Stimulated activated CD8-positive, alpha-beta memory T cell treated with anti-CD3 and anti-CD28 coated beads, Interleukin-15, amount 100 ng/mL, for 24 hours (primary cell): Measurements from ENCODE around the gene GKN1.
"Not testable (repeated sequence)": the region's sequence is repeated elsewhere in the genome, so short reads cannot be mapped to it uniquely, and the experiment has no call there.

Experiments used
- DNase-seq: peaks from one replicate; pipeline ENCODE4 v3.0.0-alpha.2; 2020; ENCODE audit warnings: low read depth

Gene GKN1

GRCh38 chr2:68974251-68974650 lies at the start of gene GKN1:
GKN1 (plus strand) TSS chr2:68974636; CDS start chr2:68974678, 42 bp downstream.
- no peak for DNase-seq

GRCh38 chr2:68925295-68925896 lies 49.0 kb upstream of the GKN1 start:
- DNase-seq: no peak

- no peak for DNase-seq
Measured at GRCh38 chr2:68926796-68927195, 47.6 kb upstream of the GKN1 start.

DNA sequence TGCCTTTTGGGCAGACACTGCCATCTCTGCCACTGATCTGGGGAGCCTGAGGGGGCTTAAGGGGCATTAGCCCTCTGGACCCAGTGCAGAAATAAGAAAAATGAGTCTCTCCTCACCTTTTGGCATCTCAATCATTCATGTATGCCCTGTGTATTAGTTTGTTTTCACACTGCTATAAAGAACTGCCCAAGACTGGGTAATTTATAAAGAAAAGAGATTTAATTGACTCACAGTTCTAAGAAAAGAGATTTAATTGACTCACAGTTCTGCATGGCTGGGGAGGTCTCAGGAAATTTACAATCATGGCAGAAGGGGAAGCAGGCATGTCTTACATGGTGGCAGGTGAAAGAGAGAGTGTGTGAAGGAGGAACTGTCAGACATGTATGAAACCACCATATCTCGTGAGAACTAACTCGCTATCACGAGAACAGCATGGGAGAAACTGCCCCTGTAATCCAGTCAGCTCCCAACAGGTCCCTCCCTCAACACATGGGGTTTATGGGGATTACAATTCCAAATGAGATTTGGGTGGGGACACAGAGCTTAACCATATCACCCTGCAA lies 43.2 kb upstream of the GKN1 start:
- DNase-seq: no peak

DNA sequence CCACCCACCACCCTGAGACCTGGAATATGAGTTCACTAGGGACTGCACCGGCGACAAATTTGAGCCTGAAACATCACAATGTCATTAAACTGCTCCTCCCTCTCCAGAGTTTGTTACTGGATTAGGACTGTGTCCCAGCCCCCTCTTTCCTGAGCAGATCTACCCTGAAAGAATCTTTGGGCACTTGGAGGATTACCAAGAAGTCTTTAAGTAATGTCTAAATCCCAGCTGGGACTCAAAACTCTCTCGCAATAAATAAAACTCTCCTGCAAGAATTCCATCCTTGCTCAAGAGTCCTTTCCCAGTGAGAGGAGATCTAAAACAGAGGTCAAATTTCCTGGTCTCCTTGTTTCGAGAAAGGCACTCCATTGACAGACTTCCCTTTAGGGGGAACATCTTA lies 42.6 kb upstream of the GKN1 start:
- no peak for DNase-seq

DNA sequence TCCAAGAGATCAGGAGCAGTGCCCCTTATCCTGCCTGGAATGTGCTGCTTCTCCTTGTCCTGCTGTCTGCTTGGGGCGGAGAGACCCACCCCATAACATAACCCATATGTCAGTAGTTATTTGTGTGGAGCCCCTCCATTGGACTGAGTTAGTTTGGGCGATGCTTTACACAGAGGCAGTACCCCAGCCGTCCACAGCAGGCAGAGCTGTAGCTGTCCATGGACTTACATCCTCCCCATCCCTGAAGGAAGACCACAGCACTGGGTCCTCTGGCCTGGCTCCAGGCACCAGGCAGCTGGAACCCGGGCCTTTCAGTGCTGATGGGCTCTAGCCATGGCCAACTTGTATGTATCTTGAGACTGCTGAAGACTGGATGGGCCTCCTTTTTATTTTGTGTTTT lies 42.0 kb upstream of the GKN1 start:
- DNase-seq: no peak

- DNase-seq: no peak
Measured at GRCh38 chr2:68934021-68934420, 40.4 kb upstream of the GKN1 start.

DNA sequence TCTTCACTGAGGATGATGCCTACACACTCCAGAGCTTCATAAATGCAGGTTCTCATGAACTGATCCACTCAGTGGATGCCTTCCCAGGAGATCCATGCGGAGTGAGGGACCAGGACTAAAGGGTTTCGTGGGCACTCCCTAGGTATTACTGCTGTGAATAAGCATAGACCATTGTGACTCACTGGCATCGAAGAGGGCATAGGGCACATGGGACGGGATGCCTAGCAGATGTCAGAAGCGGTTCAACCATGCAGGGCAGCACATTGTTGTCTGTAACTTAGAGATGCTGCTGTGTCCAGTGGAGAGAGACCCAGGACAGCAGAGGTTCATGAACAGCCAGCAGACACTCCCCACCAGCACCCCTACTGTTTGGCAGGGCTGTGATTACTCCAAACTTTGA lies 39.0 kb upstream of the GKN1 start:
- no peak for DNase-seq

GRCh38 chr2:68936427-68936826 lies 38.0 kb upstream of the GKN1 start:
- DNase-seq: no peak

DNA sequence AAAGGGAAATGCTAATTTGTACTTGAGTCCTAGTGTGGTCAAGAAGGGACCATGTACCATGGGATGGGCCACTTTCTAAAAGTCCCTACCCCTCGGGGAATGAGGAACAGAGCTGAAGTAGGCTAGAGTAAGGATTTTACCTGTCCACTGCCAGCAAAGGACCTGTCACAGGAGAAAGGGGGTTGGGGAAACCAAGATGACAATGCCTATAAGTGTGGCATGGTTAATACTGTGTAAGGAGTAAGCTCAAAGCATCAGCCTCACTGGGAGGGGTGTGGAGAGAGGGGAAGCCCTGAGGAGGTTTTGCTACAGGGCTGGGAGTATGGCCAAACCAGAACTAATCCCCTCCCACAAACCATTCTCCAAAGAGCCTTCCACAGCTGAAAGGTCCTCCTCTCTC lies 37.5 kb upstream of the GKN1 start:
- no peak for DNase-seq

- no peak for DNase-seq
Measured at GRCh38 chr2:68937346-68938055, 36.9 kb upstream of the GKN1 start.

GRCh38 chr2:68938938-68939337 lies 35.5 kb upstream of the GKN1 start:
- DNase-seq: no peak

DNA sequence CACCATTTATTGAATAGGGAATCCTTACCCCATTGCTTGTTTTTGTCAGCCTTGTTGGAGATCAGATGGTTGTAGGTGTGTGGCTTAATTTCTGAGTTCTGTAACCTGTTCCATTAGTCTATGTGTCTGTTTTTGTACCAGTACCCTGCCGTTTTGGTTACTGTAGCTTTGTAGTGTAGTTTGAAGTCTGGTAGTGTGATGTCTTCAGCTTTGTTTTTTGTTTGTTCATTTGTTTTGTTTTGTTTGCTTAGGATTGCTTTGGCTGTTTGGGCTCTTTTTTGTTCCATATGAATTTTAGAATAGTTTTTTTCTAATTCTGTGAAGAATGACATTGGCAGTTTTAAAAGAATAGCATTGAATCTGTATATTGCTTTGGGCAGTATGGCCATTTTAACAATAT lies 34.5 kb upstream of the GKN1 start:
- no peak for DNase-seq

GRCh38 chr2:68940369-68940768 lies 34.1 kb upstream of the GKN1 start:
- DNase-seq: no peak

DNA sequence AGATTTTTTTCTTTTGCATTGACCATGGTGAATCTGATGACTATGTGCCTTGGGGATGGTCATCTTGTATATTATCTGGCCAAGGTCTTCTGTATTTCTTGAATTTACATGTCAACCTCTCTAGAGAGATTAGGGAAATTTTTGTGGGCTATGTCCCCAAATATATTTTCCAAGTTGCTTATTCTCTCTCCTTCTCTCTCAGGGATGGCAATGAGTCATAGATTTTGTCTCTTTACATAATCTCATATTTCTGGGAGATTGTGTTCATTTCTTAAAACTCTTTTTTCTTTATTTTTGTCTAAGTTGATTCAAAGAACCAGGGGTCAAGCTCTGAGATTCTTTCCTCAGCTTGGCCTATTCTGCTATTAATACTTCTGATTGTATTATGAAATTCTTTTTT lies 31.6 kb upstream of the GKN1 start:
- no peak for DNase-seq

DNA sequence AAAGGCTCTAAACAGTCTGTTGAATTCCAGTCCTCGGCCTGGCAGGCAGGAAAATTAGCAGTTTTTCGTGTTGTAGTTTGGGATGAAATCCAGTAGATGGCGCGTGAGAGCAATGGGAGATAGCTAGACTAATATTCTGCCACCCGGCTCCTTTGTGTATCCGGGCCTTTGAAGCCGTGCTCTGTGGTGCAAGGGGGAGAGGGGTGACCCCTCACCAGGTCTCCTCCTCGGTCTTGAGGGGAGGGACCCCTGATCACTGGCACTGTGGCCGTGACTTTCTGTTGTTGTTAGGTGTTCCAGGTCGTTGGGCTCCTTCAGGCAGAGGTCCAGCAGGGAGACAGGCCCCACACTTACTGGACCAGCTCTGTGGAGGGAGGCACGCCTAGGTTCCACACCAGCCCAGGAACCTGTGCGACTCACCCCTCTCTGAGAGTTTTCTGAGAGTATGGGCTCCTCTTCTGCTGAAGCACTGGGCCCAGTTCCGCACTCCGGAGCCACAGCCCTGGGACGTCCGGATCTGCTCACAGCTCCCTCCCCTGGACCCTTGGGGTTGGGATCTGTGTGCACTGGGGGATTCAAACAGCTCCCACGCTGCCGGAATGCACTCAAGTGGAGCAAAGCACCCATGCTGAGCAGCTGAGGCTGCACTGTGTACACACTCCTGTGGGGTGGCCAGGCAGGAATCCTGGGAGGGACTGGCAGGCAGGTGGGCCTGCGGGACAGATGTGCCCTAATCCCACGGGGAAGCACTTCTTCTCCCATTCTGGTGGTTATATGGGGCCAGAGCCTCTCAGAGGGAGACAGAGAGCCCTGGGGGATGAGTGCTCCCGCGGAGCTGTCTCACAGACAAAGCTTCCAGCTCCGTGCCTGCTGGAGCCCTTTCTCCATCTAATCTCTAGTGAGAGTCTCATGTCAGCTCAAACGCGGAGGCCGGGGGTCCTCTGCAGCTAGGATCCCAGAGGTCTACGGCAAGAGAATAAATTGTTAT lies 30.6 kb upstream of the GKN1 start:
- DNase-seq: no peak

GRCh38 chr2:68946117-68946516 lies 28.3 kb upstream of the GKN1 start:
- no peak for DNase-seq

GRCh38 chr2:68948710-68949109 lies 25.7 kb upstream of the GKN1 start:
- no peak for DNase-seq

DNA sequence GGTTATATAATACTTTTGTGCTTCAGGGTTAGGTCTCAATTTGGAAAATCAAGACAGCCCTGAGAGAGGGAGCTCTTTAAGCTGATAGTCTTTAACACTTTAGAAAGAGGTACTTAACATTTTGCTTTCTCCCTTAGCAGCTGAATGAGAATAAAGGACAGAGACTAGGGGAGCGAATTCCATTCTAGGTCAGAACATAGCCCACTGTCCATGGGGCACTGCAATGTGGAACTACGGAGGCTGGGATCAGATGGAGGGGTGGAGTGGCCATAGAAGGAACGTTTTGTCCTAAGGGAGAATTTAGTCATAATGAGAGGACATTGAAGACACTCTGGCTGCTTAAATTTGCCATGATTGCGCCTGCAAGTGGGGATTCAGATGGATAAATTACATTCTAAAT lies 22.5 kb upstream of the GKN1 start:
- no peak for DNase-seq

DNA sequence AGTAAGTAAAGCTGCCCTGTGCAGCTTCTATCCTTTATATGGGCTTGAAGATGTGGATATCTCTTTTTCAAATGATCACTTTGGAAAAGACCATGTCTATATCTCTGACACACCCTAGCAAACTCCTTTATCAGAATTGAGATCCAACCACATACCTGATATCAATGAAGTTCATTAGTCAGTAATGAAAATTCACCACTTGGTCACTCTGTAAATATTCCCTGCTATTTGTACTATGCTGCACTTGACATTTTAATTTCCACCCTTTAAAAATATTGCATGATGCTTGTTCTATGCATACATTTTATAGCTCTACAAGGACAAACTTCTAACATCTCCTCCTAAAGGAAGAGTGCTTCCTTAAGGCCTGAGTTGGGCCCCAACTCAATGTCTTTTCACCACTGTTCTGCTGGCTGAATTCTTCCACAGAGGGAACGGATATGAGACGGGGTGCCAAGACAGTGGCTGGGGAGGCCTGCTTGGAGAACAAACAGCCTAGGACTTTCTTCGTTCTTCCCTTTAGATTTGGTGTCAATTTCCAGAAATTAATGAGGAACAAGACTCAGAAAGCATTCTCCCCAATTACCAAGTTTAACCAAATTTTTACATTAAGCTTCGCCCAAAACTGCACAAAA lies 21.4 kb upstream of the GKN1 start, which contains the start of gene GKN2:
Gene GKN2 (minus strand): TSS at position 7 of the 635 bp plus-strand sequence. CDS start 32 bp downstream, outside the sequence.
- DNase-seq: no peak

GRCh38 chr2:68955432-68955831 lies 19.0 kb upstream of the GKN1 start:
- DNase-seq: not testable (repeated sequence)

DNA sequence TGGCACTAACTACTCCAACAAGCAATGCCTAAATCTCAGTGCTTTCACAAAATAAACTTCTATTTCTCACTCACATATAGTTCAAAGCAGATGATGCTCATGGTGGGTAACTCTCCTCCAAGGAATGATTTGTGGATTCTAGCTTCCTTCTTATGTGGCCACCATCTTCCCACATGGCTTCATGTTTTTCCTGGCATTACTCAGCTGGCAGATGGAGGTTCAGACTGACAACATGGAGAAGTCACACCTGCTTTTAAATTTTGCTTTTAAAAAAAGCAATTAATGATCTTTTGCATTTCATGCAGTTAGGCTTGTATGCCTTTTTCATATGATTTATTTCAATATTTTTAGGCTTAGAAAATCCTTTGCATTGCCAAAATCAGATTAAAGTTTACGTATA lies 15.4 kb upstream of the GKN1 start:
- DNase-seq: no peak
